Measurements from ENCODE around the gene GRIK3. TPM values are rescaled to one million over a fixed set of nuclear protein-coding genes. Genes with fewer than 3 reads are reported as not detected.

GRIK3 gene
- total RNA-seq, 2 donors from 2014 or later, result 0.46 to 1.9 TPM

GRCh38 chr1:36825226-36825625, 209.1 kb downstream of the GRIK3 start:
- no peak for DNase-seq
- ATAC-seq, result no peak
- intact Hi-C loops (cut with DNase I, micrococcal nuclease), result no loop called here

DNA sequence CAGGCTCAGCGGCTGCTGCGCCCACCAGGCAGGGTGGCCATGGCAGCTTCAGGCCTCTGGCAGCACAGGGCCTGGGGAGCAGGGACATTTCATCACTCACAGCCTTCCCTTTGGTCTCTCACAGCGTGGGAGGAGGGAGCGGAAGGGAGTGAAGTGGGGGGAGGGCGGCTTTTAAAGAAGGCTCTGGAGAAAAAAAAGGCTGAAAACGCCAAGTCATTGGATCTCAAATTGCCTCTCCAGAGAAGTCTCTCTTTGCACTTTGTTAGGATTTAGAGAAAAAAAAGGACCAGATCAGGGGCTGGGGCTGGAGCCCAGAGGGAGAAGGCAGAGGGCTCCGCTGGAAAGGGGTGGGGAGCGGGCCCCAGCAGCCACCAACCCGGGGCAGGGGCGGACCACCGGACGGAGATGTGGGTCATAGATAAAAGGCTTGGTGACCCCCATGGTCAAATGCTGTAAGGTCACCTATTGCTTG, 209.9 kb downstream of the GRIK3 start:
- ATAC-seq (no peak), DNase-seq (no peak)
- intact Hi-C loops (cut with DNase I, micrococcal nuclease), result no loop called here

DNA sequence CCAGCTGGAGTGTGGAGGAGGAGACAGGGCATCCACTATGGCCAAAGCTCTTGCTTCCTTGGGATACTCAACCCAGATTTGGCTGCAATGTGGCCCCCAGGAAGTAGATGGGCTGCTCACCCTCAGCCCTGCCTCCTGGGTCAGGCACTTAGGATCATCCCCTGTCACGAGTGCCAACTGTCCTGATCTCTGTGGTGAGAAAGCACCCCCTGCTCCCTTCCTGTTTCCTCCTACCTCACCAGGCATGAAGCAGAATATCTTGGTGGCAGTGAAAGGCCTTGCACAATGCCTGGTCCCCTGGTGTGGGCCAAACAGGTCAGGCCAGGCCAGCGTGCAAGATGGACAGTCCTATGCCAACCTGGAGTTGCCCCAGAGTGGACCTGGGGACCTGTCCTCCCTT, 211.7 kb downstream of the GRIK3 start:
- ATAC-seq (no peak), DNase-seq (no peak)
- intact Hi-C loops (cut with DNase I, micrococcal nuclease), result no loop called here

GRCh38 chr1:36821386-36821785, 212.9 kb downstream of the GRIK3 start:
- DNase-seq (no peak), ATAC-seq (no peak)
- intact Hi-C loops (cut with DNase I, micrococcal nuclease), result no loop called here

- ATAC-seq, result no peak
- intact Hi-C loops (cut with DNase I, micrococcal nuclease), result no loop called here
Observed at GRCh38 chr1:36818771-36819170, 215.5 kb downstream of the GRIK3 start.

DNA sequence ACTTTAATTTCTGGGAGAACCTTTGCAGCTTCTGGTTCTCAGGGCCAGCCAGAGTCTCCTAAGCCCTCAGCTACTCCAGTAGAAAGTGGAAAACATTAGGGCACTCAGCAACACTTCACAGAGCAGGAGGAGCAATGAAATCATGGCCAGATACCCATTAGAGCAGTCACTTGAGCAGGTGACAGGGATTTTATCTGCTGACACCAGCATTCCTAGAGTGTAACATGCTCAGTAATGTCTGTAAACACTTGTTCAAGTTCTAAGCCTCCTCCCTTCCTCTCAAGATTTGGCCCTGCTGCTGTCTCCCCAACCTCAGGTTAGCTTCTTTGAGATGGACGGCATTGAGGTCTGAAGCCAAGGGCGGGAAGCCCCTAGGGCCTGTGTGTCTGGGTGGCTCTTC, 218.0 kb downstream of the GRIK3 start:
- ATAC-seq (no peak), DNase-seq (no peak)

More at GRCh38 chr1:36818771-36819170, 215.5 kb downstream of the GRIK3 start:
- no peak for DNase-seq

GRCh38 chr1:36814774-36815173, 219.5 kb downstream of the GRIK3 start:
- DNase-seq (no peak), ATAC-seq (no peak)
- intact Hi-C loops (cut with DNase I, micrococcal nuclease), result no loop called here

More for the DNA sequence above, 218.0 kb downstream of the GRIK3 start:
- intact Hi-C loops (cut with DNase I, micrococcal nuclease), result no loop called here

- DNase-seq, result no peak
- intact Hi-C loops (cut with DNase I, micrococcal nuclease), result no loop called here
Observed at GRCh38 chr1:36814083-36814482, 220.2 kb downstream of the GRIK3 start.

GRCh38 chr1:36807262-36807661, 227.1 kb downstream of the GRIK3 start:
- ATAC-seq (no peak), DNase-seq (no peak)
- intact Hi-C loops (cut with DNase I, micrococcal nuclease), result no loop called here

More at GRCh38 chr1:36814083-36814482, 220.2 kb downstream of the GRIK3 start:
- no peak for ATAC-seq

DNA sequence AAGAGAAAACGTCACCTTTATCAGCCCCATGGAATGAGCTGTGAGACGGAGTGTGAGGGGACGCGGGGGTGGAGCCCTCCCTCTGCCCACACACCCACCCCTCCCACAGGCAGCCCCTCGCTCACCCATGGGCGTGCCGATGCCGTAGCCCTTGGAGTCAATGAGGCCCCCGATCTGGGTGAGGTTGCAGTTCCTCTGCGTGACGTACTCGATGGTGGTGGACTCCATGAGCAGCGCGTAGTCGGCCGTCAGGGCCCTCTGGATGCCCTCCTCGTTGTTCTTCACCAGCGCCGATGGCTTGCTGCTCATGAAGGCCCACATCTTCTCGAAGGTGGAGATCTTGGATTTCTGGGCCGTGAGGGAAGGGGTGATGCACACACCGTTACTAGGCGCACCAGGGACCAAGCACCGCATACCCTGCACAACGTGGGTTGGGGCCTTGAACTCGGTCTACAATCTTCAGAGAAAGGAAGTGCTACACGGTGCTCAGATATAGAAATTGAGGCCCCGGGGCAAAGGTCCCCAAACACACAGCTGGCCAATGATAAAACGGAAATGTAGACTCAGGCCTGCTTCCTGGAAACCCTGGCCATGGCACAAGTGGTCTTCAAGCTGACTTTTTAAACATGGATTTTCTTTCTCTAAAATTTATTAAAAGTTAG, 228.2 kb downstream of the GRIK3 start:
- DNase-seq, result no peak
- intact Hi-C loops (cut with DNase I, micrococcal nuclease), result no loop called here
- ATAC-seq, result no peak

- ATAC-seq (no peak), DNase-seq (no peak)
- intact Hi-C loops (cut with DNase I, micrococcal nuclease), result no loop called here
Observed at GRCh38 chr1:36804669-36805314, 229.5 kb downstream of the GRIK3 start.

GRCh38 chr1:36803868-36804570, 230.3 kb downstream of the GRIK3 start:
- ATAC-seq (no peak), DNase-seq (no peak)
- intact Hi-C loops (cut with DNase I, micrococcal nuclease), result no loop called here

- ATAC-seq (no peak), DNase-seq (no peak)
Observed at GRCh38 chr1:36802018-36802417, 232.3 kb downstream of the GRIK3 start.

DNA sequence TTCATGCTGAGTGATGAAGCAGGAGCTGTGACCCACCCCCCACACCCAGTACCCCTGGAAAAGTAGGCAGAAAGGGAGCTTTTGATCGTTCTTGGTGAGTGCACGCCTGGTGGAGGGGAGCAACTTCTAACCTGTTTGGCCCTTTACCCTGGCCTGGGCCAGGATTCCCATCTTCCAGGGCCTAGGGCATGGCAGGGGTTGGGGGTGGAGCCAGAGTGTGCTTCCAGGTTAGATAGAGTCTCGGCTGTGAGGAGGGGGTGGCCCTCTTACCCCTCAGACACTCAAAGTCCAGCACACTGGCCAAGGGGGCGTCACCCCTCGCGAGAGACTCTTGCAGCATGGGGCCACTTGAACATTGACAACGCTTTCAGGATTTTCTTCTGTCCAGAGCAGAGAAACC, 236.6 kb downstream of the GRIK3 start:
- ATAC-seq, result no peak
- no peak for DNase-seq
- intact Hi-C loops (cut with DNase I, micrococcal nuclease), result no loop called here

More at GRCh38 chr1:36802018-36802417, 232.3 kb downstream of the GRIK3 start:
- intact Hi-C loops (cut with DNase I, micrococcal nuclease), result no loop called here

DNA sequence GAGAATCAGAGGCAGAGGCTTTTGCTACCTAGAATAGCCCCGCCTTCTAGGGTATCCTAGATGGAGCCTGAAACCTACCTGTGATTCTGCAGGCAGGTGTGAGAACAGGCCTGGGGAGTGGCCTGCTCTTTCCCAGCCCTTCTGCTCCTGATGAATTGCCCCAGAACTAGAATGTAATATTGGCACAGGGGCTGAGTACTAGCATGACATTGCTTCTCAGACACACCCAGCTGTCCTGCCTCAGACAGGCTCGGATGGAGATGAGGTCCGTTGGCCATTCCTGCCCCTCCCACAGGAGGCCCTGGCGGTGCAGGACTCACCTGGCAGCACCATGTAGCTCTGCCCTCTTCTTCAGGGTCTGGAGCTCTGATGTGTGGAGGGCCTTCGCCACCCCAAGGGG, 237.6 kb downstream of the GRIK3 start:
- intact Hi-C loops (cut with DNase I, micrococcal nuclease), result no loop called here
- DNase-seq (no peak), ATAC-seq (no peak)

DNA sequence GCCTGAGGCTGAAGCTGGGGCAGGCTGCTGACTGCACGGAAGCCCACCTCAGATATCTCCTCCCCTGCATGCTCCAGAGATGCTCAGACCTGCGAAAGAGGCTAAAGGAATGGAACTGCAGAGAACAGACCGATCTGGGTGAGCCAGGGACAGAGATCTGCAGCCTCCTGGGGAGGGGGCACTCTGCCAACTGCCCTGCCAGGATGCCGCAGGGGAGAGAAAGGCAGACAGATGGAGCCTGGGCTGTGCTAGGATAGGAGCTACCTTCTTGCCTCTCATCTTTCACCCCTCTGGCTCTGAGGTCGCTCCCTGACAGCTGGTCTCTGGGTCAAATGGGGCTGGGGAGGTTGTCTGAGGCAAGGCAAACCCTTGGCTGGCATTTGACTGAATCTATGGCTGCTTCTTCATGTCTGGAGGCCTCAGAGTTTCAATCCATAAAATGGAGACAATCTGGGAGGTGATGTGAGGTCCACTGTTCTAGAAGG, 238.2 kb downstream of the GRIK3 start:
- ATAC-seq, result no peak
- DNase-seq, result no peak
- intact Hi-C loops (cut with DNase I, micrococcal nuclease), result no loop called here

- no peak for DNase-seq
- no peak for ATAC-seq
- intact Hi-C loops (cut with DNase I, micrococcal nuclease), result no loop called here
Observed at GRCh38 chr1:36794460-36794859, 239.9 kb downstream of the GRIK3 start.

GRCh38 chr1:36793452-36793851, 240.9 kb downstream of the GRIK3 start:
- no peak for DNase-seq
- intact Hi-C loops (cut with DNase I, micrococcal nuclease), result no loop called here
- no peak for ATAC-seq

- no peak for DNase-seq
- ATAC-seq, result no peak
- intact Hi-C loops (cut with DNase I, micrococcal nuclease), result no loop called here
Observed at GRCh38 chr1:36792292-36792691, 242.0 kb downstream of the GRIK3 start.

DNA sequence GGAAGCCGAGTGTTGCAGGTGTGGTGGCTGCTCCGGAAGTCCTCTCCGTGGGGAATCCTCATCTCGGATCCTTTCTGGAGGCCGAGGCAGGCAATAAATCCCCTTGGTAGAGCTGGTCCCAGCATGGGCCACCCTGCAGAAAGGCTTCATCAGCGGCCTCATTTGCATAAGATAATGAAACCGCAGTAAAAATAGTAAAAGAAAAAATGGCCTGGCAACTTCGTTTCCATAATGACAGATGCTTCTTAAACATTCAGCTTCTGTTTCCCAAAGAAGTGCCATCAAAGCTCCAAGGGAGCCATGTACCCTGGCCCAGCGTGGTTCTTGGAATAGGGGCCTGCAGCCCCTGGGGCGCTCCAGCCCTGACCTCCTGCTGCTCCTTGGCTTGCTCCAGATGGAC, 244.1 kb downstream of the GRIK3 start:
- intact Hi-C loops (cut with DNase I, micrococcal nuclease), result no loop called here
- DNase-seq, result no peak
- ATAC-seq, result no peak
